ENCODE results near the gene KIF17.
A peak's percentile ranks its signal among the peaks of the same experiment; 100 is the strongest.
"Not testable (repeated sequence)": the region's sequence is repeated elsewhere in the genome, so short reads cannot be mapped to it uniquely, and the experiment has no call there.

The KIF17 gene

DNA sequence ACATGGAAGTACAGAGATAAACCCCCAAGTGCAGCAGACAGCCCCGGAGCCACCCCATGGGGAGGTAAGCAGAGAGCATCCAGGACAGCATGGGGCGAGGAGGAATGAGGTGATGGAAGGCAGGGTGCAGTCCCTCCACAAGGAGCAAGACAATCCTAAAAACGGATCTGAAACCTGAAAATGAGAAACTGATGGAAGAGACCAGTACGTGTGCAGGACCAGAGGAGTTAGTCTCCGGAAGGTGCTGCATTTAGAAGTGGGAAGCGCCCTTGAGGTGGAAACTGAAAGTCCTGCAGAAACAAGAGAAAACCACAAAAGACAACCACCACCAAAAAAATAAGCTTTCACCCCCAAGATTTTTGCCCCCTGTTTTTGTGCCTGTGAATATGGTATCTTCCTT is 39.2 kb downstream of the KIF17 start:
- Mint-ChIP-seq H3K4me3 (peak overlapping the region; percentile 45), H3K4me1 (ENCODE audit: low read depth) (peaks cover 11% of the 10 kb centered on the region), H3K27ac (peak overlapping the region; percentile 62), H3K9me3 (peaks cover 10% of the 10 kb centered on the region), H3K27me3 (ENCODE audit: low read depth) (peaks cover 56% of the 10 kb centered on the region), H3K36me3 (ENCODE audit: low read depth) (peaks cover 3% of the 10 kb centered on the region)

DNA sequence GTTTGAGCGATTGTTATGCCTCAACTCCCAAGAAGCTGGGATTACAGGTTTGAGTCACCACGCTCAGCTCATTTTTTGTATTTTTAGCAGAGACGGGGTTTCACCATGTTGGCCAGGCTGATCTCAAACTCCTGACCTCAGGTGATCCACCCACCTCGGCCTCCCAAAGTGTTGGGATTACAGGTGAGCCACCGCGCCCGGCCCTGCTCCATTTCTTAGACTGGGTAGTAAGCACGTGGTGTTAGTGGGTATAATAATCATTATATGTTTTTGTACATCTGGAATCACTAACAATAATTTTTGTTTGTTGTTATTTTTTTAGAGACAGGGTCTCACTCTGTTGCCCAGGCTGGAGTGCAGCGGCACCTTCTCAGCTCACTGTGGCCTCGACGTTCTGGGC is 44.2 kb downstream of the KIF17 start:
- H3K4me3 Mint-ChIP-seq; H3K36me3 Mint-ChIP-seq (ENCODE audit: low read depth); H3K27ac Mint-ChIP-seq; H3K4me1 Mint-ChIP-seq (ENCODE audit: low read depth): not testable (repeated sequence)
- H3K9me3 Mint-ChIP-seq = peaks cover 10% of the 10 kb centered on the region
- H3K27me3 Mint-ChIP-seq (ENCODE audit: low read depth) = peaks cover 33% of the 10 kb centered on the region

DNA sequence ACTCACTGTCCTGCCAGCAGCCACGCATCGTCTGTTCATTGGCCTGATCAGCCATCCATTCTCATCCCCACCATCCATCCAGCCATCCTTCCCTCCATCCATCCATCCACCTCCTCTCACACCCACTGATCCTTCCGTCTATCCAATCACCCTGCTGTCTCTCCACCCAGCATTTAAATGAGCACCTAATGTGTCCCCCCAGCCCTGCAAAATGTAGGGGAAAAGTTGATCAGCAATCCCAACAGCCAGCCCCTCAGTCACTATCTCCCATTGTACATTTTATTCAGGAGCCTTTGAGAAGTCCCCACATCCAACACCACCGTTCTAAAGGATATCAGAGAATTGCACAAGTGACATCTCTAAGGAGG is 45.6 kb downstream of the KIF17 start:
- Mint-ChIP-seq H3K9me3 (peaks cover 5% of the 10 kb centered on the region), H3K36me3 (ENCODE audit: low read depth) (no peaks in the 10 kb centered on the region), H3K27ac (no peak overlapping the region), H3K4me3 (no peak overlapping the region), H3K4me1 (ENCODE audit: low read depth) (no peaks in the 10 kb centered on the region), H3K27me3 (ENCODE audit: low read depth) (peaks cover 22% of the 10 kb centered on the region)

DNA sequence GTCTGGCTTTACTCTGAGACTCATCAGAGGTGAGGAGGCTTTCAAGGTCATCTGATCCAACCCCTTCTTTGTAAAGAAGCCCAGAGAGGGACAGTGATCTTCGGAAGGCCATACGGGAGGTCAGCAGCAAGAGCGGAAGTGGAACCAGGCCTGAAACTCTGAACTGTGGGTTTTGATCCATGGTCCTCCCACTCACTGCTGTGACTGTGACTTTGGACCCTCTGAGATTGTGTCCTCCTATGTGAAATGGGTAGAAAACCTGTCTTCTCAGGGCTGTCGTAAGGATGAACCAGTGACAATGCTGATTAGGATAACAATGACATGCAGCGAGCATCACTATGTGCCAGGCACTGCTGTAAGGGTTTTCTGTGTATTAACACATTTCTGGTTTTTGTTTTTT is 46.9 kb downstream of the KIF17 start:
- H3K9me3 Mint-ChIP-seq = no peaks in the 10 kb centered on the region
- H3K27ac Mint-ChIP-seq = no peak overlapping the region
- no peaks in the 10 kb centered on the region for H3K4me1 Mint-ChIP-seq (ENCODE audit: low read depth)
- no peak overlapping the region for H3K4me3 Mint-ChIP-seq
- peaks cover 13% of the 10 kb centered on the region for H3K27me3 Mint-ChIP-seq (ENCODE audit: low read depth)
- H3K36me3 Mint-ChIP-seq (ENCODE audit: low read depth) = no peaks in the 10 kb centered on the region

DNA sequence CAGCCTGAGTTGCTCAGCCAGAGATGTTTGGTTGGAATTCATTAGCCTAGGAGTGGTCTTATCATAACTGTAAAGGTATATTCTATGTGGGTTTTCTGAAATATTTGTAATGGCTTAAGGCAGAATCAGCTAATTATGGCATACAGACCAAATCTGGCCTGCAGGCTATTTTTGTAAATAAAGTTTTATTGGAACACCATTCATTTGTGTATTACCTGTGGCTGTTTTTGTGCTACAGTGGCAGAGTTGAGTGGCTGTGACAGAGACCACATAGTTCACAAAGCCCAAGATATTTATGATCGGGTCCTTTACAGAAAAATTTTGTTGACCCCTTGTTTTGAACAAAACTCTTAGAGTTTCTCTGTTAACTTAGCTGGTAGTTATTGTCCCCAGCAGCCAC is 49.2 kb downstream of the KIF17 start:
- Mint-ChIP-seq H3K36me3 (ENCODE audit: low read depth) (no peaks in the 10 kb centered on the region), H3K27ac (no peak overlapping the region), H3K9me3 (no peaks in the 10 kb centered on the region), H3K4me1 (ENCODE audit: low read depth) (no peaks in the 10 kb centered on the region), H3K4me3 (no peak overlapping the region), H3K27me3 (ENCODE audit: low read depth) (peaks cover 10% of the 10 kb centered on the region)

DNA sequence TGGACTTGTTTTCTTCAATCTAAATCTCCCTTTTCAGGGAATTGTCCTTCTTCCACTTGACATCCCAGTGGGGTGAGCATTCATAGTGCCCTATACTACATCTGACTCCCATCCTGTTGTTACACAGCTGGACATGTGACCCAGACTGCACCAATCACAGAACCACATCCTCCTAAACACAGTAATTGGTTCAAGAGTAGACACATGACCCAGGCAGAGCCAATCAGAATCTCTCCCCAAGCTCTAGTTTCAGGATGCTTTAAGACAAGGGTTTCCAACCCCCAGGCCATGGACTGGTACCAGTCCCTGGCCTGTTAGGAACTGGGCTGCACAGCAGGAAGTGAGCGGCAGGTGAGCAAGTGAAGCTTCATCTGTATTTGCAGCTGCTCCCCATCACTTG is 51.0 kb downstream of the KIF17 start:
- Mint-ChIP-seq H3K4me3 (no peak overlapping the region), H3K36me3 (ENCODE audit: low read depth) (no peaks in the 10 kb centered on the region), H3K9me3 (no peaks in the 10 kb centered on the region), H3K27ac (no peak overlapping the region), H3K4me1 (ENCODE audit: low read depth) (peaks cover 8% of the 10 kb centered on the region), H3K27me3 (ENCODE audit: low read depth) (no peaks in the 10 kb centered on the region)

DNA sequence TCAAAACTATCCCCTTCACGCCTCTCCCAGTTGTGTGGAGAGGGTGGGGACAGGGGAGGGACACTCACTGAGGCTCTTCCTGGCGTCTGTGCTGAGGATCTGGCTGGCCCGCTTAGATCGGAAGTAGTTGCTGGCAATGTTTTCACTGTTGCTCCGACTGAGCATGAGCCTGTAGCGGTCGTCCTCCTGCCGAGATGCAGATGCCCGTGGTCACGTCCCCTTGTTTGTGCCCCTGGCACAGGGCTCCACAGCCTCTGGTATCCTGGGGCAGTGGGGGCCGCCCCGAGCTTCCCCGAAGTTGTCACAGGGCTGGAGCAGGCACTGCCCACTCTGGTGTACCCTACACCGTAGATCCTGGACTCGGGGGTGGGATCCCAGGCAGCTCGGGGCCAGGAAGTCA is 51.7 kb downstream of the KIF17 start:
- peaks cover 9% of the 10 kb centered on the region for H3K4me1 Mint-ChIP-seq (ENCODE audit: low read depth)
- no peak overlapping the region for H3K4me3 Mint-ChIP-seq
- H3K9me3 Mint-ChIP-seq = no peaks in the 10 kb centered on the region
- no peaks in the 10 kb centered on the region for H3K27me3 Mint-ChIP-seq (ENCODE audit: low read depth)
- peaks cover 2% of the 10 kb centered on the region for H3K36me3 Mint-ChIP-seq (ENCODE audit: low read depth)
- no peak overlapping the region for H3K27ac Mint-ChIP-seq

DNA sequence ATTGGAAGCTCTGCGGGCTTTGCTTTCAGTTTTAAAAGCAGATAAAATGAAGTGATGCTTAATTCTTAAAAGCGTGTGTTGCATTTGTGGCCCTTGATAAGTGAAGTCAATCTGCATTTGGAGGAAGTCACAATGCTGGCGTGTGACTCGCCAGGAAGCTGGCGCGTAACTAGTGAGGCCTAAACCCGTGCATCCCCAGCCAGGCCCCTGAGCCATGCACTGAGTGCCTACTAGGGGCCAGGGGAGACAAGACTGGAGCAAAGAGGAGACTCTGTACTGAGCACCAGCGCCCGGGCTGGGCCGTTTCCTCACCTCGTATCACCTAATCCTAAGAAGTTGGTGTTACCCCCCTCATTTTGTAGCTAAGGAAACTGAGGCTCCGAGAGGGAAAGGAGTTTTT is 52.1 kb downstream of the KIF17 start:
- Mint-ChIP-seq H3K27me3 (ENCODE audit: low read depth) (no peaks in the 10 kb centered on the region), H3K36me3 (ENCODE audit: low read depth) (peaks cover 3% of the 10 kb centered on the region), H3K27ac (no peak overlapping the region), H3K9me3 (no peaks in the 10 kb centered on the region), H3K4me1 (ENCODE audit: low read depth) (peaks cover 9% of the 10 kb centered on the region), H3K4me3 (no peak overlapping the region)

DNA sequence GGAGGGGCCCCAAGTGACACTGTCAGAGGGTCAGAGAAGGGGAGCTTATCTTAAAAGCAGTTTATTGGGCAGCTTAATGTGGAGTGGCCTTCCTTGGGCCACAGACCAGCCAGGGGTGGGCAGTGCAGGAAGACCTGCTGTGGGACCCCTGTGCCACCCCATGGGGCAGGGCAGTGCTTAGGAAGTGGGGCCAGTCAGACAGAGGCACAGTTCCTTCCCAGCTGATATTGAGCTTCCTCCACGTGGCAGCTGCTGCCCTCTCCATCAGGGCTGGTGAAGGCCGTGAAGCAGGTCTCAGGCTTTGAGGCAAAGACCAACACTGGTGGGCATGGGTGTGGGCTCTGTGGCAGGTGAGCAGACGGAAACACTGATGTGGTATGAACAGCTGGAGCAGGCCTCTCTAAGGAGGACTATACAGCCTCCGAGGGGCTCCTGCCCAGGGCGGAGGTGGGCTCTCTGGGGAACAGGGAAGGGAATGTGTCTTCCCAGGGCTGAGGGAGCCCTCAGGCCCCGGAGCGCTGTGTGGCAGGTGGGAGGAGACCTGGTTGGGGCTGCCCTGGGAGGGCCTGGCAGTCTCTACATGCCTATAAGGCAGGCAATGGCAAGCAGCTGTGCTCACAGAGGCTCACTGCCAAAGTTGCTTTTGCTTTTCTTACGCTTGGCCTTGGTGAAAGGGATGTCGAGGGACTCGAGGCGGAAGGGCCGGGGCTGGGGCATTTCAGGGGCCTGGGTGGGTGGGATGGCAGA is 53.7 kb downstream of the KIF17 start:
- Mint-ChIP-seq H3K4me3 (no peak overlapping the region), H3K4me1 (ENCODE audit: low read depth) (peaks cover 22% of the 10 kb centered on the region), H3K9me3 (no peaks in the 10 kb centered on the region), H3K27me3 (ENCODE audit: low read depth) (no peaks in the 10 kb centered on the region), H3K36me3 (ENCODE audit: low read depth) (peaks cover 15% of the 10 kb centered on the region), H3K27ac (no peak overlapping the region)

DNA sequence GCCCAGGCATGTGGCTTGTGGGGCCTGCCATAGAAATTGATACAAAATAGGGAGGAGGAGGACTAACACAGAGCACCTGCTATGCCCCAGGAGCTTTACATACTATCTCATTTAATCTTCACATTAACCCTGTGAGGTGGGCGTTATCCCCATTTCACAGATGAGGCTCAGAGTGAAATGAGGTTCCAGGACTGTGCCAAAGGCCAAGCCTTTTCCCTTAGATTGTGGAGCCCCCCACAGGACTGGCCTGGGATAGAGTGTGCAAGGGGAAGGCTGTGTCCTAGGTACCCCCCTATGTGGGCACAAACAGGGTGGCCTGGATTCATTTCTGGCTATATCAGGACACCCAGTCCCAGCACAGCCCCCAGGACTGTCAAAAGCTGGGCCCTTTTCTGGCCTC is 54.4 kb downstream of the KIF17 start:
- no peak overlapping the region for H3K27ac Mint-ChIP-seq
- H3K36me3 Mint-ChIP-seq (ENCODE audit: low read depth) = peaks cover 15% of the 10 kb centered on the region
- H3K4me3 Mint-ChIP-seq = peak overlapping the region; percentile 93
- H3K27me3 Mint-ChIP-seq (ENCODE audit: low read depth) = no peaks in the 10 kb centered on the region
- no peaks in the 10 kb centered on the region for H3K9me3 Mint-ChIP-seq
- peaks cover 25% of the 10 kb centered on the region for H3K4me1 Mint-ChIP-seq (ENCODE audit: low read depth)

DNA sequence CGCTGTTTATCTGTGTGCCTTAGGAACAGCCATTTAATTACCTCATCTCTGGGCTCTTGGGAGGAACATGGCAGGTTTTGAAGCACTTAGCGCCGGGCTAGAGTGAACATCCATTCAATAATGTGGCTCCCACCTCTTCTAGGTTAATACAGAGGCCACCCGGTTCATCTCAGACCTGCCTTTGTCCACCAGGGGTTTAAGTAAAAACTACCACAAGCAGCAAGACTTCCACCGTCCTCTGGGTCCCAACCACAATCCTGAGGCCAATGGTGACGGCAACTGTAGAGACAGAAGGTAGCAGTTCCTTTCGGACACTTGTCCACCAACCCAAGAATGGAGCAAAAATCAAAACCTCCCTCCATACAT is 55.7 kb downstream of the KIF17 start:
- Mint-ChIP-seq H3K27ac (peak overlapping the region; percentile 90), H3K9me3 (no peaks in the 10 kb centered on the region), H3K36me3 (ENCODE audit: low read depth) (peaks cover 16% of the 10 kb centered on the region), H3K4me3 (peak overlapping the region; percentile 93), H3K27me3 (ENCODE audit: low read depth) (no peaks in the 10 kb centered on the region), H3K4me1 (ENCODE audit: low read depth) (peaks cover 25% of the 10 kb centered on the region)

DNA sequence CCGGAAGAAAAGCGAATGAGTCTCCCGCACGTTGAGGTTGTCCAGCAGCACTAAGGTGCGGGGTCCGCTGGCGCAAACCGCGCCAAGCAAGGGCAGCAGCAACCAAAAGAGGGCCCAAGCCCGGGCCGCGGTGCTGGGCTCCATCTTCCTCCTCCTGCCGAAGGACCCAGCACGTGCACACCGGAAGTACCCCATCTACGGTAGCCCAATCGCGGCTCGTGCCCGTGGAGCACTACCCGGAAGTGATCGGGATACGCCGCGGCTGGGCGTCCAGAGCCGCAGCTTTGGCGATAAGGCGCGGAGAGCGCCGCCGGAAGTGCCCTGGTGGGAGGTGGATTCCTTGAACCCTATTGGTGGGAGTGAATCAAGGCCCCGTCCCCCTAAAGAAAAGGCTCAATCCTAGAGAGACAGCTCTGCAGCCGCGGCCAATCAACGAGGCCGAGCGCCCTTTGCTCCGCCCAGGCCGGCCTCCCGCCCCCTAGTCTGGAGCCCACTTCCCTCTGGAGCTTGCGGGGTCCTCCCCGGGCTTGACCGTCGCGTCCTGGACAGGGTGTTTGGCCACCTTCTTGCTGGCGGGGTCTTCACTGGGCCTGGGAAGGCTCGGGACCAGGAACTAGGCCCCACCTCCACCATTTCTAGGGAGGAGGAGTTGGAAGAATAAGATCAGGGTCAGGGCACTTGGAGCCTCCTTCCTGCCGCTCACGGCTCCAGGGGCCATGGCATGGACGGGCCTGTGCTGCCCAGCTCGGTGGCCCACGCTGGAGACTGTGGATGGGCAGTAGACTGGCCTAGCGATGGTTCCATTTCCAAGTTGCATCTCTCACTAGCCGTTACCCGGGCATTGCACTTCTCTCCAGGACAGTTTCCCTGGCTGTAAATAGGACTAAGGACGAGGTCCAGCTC is 56.3 kb downstream of the KIF17 start, which contains the start of gene DDOST:
Gene DDOST, minus strand, starts transcription at position 163 of the 903 bp plus-strand sequence. Its CDS starts 19 bp downstream, at position 144.
- H3K36me3 Mint-ChIP-seq (ENCODE audit: low read depth) = peaks cover 23% of the 10 kb centered on the region
- no peaks in the 10 kb centered on the region for H3K9me3 Mint-ChIP-seq
- H3K4me3 Mint-ChIP-seq = peak within 1 kb of the TSS; percentile 93
- H3K4me1 Mint-ChIP-seq (ENCODE audit: low read depth) = peaks cover 25% of the 10 kb centered on the region
- H3K27me3 Mint-ChIP-seq (ENCODE audit: low read depth) = no peaks in the 10 kb centered on the region
- H3K27ac Mint-ChIP-seq = peak within 1 kb of the TSS; percentile 90

DNA sequence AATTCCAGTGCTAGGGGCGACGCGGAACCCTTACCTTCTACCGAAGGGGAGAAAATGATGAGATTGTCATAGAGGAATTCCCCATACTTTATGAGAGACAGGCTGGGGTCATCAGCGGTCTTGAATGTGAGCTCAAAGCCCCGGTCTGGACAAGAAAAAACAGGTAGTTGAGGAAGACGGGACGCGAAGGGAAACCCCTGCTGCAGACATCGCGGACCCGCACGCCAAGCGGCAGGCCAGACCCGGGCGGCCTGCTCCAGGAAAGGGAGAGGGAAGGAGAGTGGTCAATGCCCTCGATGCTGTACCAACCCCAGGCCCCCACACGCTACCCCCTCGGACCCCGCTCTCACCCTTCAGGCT is 57.0 kb downstream of the KIF17 start:
- peak overlapping the region; percentile 90 for H3K27ac Mint-ChIP-seq
- peak overlapping the region; percentile 93 for H3K4me3 Mint-ChIP-seq
- peaks cover 23% of the 10 kb centered on the region for H3K36me3 Mint-ChIP-seq (ENCODE audit: low read depth)
- no peaks in the 10 kb centered on the region for H3K27me3 Mint-ChIP-seq (ENCODE audit: low read depth)
- H3K9me3 Mint-ChIP-seq = no peaks in the 10 kb centered on the region
- H3K4me1 Mint-ChIP-seq (ENCODE audit: low read depth) = peaks cover 25% of the 10 kb centered on the region

DNA sequence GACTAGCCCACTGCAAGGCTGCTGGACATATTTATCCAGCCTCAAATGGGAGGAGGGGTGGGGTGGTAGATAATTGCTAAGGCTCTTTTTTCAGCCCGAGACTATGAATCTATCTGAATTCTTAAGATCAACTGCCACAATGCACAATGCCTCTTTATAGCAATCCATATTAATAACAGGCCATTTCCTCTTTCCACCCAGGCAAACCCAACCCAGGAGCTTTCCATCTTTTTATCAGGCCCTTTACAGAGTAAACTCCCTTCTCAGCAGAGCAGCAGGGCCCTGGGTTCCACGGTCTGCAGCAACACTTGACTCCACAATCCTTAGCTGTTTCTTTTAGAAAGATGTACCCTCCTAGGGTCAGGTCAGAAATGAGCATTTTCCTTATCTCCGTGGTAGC is 57.4 kb downstream of the KIF17 start:
- Mint-ChIP-seq H3K9me3 (no peaks in the 10 kb centered on the region), H3K4me1 (ENCODE audit: low read depth) (peaks cover 25% of the 10 kb centered on the region)

More for the DNA sequence above, 57.4 kb downstream of the KIF17 start:
- H3K4me3 Mint-ChIP-seq = peak overlapping the region; percentile 93
- peaks cover 26% of the 10 kb centered on the region for H3K36me3 Mint-ChIP-seq (ENCODE audit: low read depth)
- no peaks in the 10 kb centered on the region for H3K27me3 Mint-ChIP-seq (ENCODE audit: low read depth)
- H3K27ac Mint-ChIP-seq = peak overlapping the region; percentile 90

Data from T-helper 1 cell treated with Interleukin-12 subunit alpha and Interleukin-12 subunit beta and Interleukin-4 antibody, amounts not matched to agents 30 μg/mL and 1 μg/mL, for 36 hours (primary cell).